ENCODE data around the gene GADL1.
A peak's percentile ranks its signal among the peaks of the same experiment; 100 is the strongest.

Gene GADL1

GRCh38 chr3:30774062-30774461 is 120.4 kb downstream of the GADL1 start:
- no peak for TF ChIP-seq CTCF (conservative IDR thresholded peaks at IDR 0.05)

GRCh38 chr3:30770387-30770786 is 124.1 kb downstream of the GADL1 start:
- H3K27ac ChIP-seq = peak overlapping the region; percentile 28
- no peak for TF ChIP-seq CTCF (conservative IDR thresholded peaks at IDR 0.05)

More at GRCh38 chr3:30774062-30774461, 120.4 kb downstream of the GADL1 start:
- H3K27ac ChIP-seq = no peak overlapping the region

GRCh38 chr3:30768703-30769550 is 125.5 kb downstream of the GADL1 start:
- no peak overlapping the region for H3K27ac ChIP-seq
- peak; percentile 91 for TF ChIP-seq CTCF (conservative IDR thresholded peaks at IDR 0.05)

- no peak overlapping the region for H3K27ac ChIP-seq
- no peak for TF ChIP-seq CTCF (conservative IDR thresholded peaks at IDR 0.05)
Measured at GRCh38 chr3:30768046-30768445, 126.4 kb downstream of the GADL1 start.

- TF ChIP-seq CTCF (conservative IDR thresholded peaks at IDR 0.05) = no peak
- no peak overlapping the region for H3K27ac ChIP-seq
Measured at GRCh38 chr3:30766522-30766921, 127.9 kb downstream of the GADL1 start.

- H3K27ac ChIP-seq = no peak overlapping the region
- TF ChIP-seq CTCF (conservative IDR thresholded peaks at IDR 0.05) = no peak
Measured at GRCh38 chr3:30764891-30765290, 129.6 kb downstream of the GADL1 start.

GRCh38 chr3:30764281-30764680 is 130.2 kb downstream of the GADL1 start:
- H3K27ac ChIP-seq = no peak overlapping the region

More at GRCh38 chr3:30764281-30764680, 130.2 kb downstream of the GADL1 start:
- TF ChIP-seq CTCF (conservative IDR thresholded peaks at IDR 0.05) = no peak

Measured in VCaP (cell line).